Bronchial smooth muscle cell (primary cell): Measurements from ENCODE around the gene CCDC158. TPM values are rescaled to one million over a fixed set of nuclear protein-coding genes. Genes with fewer than 3 reads are reported as not detected.

Experiments
- total RNA-seq: library from RNA; depleted of rRNA; stranded (reverse); fragments of >200 nt; gene quantifications from 2 replicates; pipeline ENCODE4 v1.2.1, GENCODE V29; 2014

CCDC158 gene
- 0.09 and 0.16 TPM in 2 replicates for total RNA-seq

DNA sequence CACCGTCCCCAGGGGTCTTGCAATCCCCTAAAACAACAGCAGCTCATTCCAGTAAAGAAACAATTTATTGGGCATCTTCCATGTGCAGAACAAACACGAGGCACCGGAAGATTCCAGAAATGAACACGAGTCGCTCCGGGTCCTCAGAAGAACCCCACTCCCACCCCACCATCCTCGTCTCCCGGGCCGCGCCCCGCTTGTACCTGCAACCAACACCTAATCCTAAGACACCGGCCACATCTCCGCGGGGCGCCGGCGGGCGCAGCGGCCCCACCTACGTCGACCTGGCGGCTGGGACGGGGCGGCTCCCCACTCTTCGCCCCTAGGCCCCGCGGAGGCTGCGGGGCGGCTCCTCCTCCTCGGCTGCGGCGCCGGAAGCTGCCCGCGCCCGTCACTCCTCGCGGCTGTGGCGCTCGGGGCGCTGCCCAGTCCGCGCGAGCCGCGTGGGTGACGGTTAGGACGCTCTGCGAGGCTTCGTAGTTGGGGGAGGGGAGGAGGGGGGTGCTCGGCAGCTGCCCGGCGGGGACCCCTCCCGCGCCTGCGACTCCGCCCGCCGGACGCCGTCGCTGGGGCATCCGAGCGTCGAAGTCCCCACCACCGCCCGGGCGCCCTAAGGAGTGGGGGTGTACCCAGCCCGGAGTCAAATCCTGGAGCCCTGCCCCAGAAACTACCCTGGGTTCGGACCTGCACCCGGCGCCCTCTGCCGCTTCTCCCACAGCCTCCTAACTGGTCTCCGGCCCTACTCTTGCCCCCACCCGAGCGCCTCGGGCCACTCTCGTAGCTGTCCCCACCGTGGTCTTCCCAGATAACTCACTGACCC lies at the start of gene CCDC158:
Gene CCDC158, minus strand, starts transcription at position 380 of the 820 bp plus-strand sequence. CDS start 17,934 bp downstream, outside the sequence.

DNA sequence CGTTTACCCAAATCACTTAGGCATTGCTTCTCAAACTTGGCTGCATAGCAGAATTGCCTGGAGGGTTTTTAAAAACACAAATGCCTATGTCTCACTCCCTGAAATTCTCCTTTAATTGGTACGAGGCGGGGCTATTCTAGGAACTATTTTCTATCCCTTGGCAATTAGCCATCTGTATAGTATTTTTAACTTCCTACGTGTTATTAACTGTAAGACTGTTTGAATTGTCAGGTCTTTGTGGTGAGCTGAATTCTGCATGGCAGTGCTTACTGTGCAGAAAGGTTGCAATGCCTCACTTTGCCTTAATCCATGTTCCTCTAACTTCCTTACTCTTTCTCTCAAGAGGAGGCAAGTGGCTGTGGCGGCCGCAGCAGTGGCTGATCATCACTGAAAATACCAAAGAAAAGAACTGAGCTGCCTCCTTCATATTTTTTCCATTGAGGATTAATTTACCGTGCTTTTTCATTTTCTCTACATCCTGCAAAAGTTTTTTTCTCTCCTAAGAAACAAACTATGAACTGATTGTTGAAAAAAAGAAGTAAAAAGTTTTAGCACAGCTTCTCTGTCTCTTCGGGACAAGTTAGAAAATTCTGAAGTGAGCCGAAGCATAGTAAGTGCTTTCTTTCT lies 14.1 kb upstream of the CCDC158 start, which contains the start of gene SHROOM3:
Gene SHROOM3, plus strand, starts transcription at position 329 of the 627 bp plus-strand sequence. CDS start 824 bp downstream, outside the sequence.

DNA sequence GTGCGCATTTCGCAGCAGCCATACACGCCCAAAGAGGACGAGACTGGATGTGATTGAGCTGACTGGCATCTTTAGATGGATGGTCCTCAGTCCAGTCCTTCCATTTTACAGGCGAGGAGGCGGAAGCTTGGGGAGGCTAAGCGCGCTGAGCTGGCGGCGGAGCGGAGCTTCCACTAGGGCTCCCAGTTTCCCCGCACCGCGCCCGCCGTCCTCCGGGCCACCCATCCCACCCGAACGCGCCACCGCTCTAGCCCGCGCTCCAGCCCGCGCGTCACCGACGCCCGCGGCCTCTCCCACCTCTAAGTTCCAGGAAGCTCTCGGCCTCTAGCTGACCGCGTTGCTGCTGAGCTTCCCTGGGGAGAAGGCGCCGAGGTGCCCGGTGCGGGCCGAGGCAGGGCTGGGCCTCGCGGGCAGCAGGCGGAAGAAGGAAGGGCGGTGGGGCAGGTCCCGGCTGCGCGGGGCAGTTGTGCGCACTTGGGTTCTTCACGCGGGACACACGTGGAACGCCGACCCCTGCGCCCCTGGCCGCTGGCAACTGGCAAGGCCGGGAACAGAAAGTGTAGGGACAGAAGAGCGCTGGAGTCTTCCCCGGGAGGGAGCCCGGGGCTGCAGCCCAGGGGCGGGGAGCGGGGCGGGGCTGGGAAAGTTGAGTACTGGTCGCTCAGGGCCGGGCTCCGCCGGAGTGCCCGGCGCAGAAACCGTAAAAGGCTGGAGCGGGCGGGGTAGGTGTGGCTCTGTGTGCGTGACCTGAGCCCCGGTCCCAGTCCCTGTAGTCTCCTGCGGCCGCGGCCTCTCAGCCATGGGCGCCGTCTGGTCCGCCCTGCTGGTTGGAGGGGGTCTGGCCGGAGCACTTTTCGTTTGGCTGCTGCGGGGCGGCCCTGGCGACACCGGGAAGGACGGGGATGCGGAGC lies 114.7 kb downstream of the CCDC158 start, which contains the start of gene STBD1:
Gene STBD1, plus strand, starts transcription at position 763 of the 911 bp plus-strand sequence. Its CDS starts 37 bp downstream, at position 800.

Other genes starting within 250 kb of the CCDC158 start
- 235 and 442 TPM in 2 replicates for gene SCARB2, start 207.3 kb downstream of the CCDC158 start, total RNA-seq
- 0.32 and 1.4 TPM in 2 replicates for gene FAM47E, start 169.4 kb downstream of the CCDC158 start, total RNA-seq
- 3.9 and 7.1 TPM in 2 replicates for gene STBD1, start 114.4 kb downstream of the CCDC158 start, total RNA-seq
- 2.7 and 3.5 TPM in 2 replicates for gene SHROOM3, start 14.1 kb upstream of the CCDC158 start, total RNA-seq